ENCODE data around the gene RASA3.

DNA sequence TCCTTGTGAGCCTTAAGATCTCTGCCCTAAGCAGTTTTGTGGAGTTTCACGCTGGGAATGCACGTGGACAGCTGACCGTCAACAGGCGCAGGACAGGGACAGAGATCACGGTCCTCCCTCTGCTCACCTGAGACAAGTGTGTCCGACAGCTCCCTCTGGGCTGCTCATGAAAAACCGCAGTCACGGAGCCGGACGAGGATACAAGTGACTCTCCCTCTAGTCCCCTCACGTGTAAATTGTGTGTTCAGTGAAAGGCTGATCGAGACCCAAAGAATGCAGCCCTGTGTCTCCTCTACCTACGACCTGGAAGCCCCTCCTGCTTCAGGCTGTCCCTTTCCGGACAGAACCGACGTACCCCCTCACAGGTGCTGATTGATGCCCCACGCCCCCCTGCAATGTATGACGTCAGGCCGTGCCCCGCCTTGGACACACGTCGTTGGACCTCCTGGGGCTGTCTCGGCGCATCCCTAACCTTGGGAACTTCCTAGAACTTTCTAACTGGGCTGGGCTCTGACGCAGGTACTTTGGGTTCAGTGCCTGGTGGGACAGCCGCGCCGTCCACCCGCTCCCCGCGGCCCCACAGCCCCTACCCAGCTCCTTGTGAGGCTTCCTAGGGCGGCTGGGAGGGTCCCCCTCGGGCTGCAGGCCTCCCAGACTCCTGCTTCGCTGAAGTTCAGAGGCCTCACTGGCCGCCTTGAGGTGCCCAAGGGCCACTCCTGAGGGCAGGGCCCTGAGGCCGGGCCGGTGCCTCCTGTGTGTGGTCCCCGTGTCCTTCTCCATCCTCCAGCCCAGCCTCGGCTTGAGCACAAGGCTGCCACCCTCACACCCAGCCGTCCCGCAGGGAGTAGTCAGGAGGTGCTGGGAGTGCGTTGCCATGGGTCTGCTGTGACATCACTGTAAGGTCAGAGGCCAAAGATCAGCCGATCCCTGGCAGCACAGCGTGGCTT, 158.9 kb downstream of the RASA3 start, which contains the start of gene C13orf46:
- TF ChIP-seq, protein P1, sequence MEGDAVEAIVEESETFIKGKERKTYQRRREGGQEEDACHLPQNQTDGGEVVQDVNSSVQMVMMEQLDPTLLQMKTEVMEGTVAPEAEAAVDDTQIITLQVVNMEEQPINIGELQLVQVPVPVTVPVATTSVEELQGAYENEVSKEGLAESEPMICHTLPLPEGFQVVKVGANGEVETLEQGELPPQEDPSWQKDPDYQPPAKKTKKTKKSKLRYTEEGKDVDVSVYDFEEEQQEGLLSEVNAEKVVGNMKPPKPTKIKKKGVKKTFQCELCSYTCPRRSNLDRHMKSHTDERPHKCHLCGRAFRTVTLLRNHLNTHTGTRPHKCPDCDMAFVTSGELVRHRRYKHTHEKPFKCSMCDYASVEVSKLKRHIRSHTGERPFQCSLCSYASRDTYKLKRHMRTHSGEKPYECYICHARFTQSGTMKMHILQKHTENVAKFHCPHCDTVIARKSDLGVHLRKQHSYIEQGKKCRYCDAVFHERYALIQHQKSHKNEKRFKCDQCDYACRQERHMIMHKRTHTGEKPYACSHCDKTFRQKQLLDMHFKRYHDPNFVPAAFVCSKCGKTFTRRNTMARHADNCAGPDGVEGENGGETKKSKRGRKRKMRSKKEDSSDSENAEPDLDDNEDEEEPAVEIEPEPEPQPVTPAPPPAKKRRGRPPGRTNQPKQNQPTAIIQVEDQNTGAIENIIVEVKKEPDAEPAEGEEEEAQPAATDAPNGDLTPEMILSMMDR (IDR thresholded peaks at IDR 0.05; ENCODE audit: low read depth, low read length), result no peak
- no peak for TF ChIP-seq EZH2phosphoT487 (IDR thresholded peaks at IDR 0.05; ENCODE audit: low read depth)

Data from OCI-LY3 (cell line).